GM18517 (cell line): ENCODE results near the gene TIAM2.
"Not testable (repeated sequence)": the region's sequence is repeated elsewhere in the genome, so short reads cannot be mapped to it uniquely, and the experiment has no call there.

Source experiments
- ATAC-seq: cut with Tn5 transposase; IDR thresholded peaks from one replicate; pipeline ENCODE4 v1.9.1; 2021; ENCODE audit warnings: mild to moderate bottlenecking, moderate library complexity; ENCODE audit not compliant: unreplicated experiment

Gene TIAM2

GRCh38 chr6:155221086-155221485 is 226.0 kb downstream of the TIAM2 start:
- ATAC-seq: no peak

GRCh38 chr6:155222506-155222905 is 227.4 kb downstream of the TIAM2 start:
- ATAC-seq: no peak

- peak; percentile 98 for ATAC-seq
Observed at GRCh38 chr6:155223646-155224451, 228.7 kb downstream of the TIAM2 start.

GRCh38 chr6:155224618-155225017 is 229.5 kb downstream of the TIAM2 start:
- ATAC-seq: no peak

GRCh38 chr6:155227046-155227445 is 231.9 kb downstream of the TIAM2 start:
- no peak for ATAC-seq

- no peak for ATAC-seq
Observed at GRCh38 chr6:155228546-155229166, 233.5 kb downstream of the TIAM2 start.

- not testable (repeated sequence) for ATAC-seq
Observed at GRCh38 chr6:155230975-155231374, 235.9 kb downstream of the TIAM2 start.

GRCh38 chr6:155232848-155233247 is 237.7 kb downstream of the TIAM2 start:
- ATAC-seq: no peak

- ATAC-seq: no peak
Observed at GRCh38 chr6:155234167-155234566, 239.1 kb downstream of the TIAM2 start.

- no peak for ATAC-seq
Observed at GRCh38 chr6:155234687-155235086, 239.6 kb downstream of the TIAM2 start.

GRCh38 chr6:155235087-155235486 is 240.0 kb downstream of the TIAM2 start:
- ATAC-seq: no peak

- ATAC-seq: no peak
Observed at GRCh38 chr6:155237613-155238012, 242.5 kb downstream of the TIAM2 start.

GRCh38 chr6:155240905-155241600 is 245.9 kb downstream of the TIAM2 start:
- no peak for ATAC-seq

GRCh38 chr6:155241966-155242365 is 246.9 kb downstream of the TIAM2 start:
- ATAC-seq: no peak

GRCh38 chr6:155244434-155244833 is 249.3 kb downstream of the TIAM2 start:
- no peak for ATAC-seq

GRCh38 chr6:155245193-155245592 is 250.1 kb downstream of the TIAM2 start:
- no peak for ATAC-seq

- ATAC-seq: no peak
Observed at GRCh38 chr6:155245831-155246230, 250.7 kb downstream of the TIAM2 start.

- no peak for ATAC-seq
Observed at GRCh38 chr6:155246825-155247224, 251.7 kb downstream of the TIAM2 start.

- no peak for ATAC-seq
Observed at GRCh38 chr6:155247618-155248007, 252.5 kb downstream of the TIAM2 start.

GRCh38 chr6:155248008-155249001 is 253.2 kb downstream of the TIAM2 start:
- ATAC-seq: no peak
